Measurements from ENCODE around the gene RAB3IP.
"Not testable (repeated sequence)": the region's sequence is repeated elsewhere in the genome, so short reads cannot be mapped to it uniquely, and the experiment has no call there.

RAB3IP gene

GRCh38 chr12:69756088-69756755 is 17.6 kb downstream of the RAB3IP start:
- DNase-seq (ENCODE audit: low read depth in 2 of 2) = no peak

- no peak for DNase-seq (ENCODE audit: low read depth in 2 of 2)
These were observed 19.4 kb downstream of the RAB3IP start for GRCh38 chr12:69758105-69758504.

- not testable (repeated sequence) for DNase-seq (ENCODE audit: low read depth in 2 of 2)
These were observed 20.9 kb downstream of the RAB3IP start for GRCh38 chr12:69759581-69759980.

GRCh38 chr12:69765515-69765914 is 26.9 kb downstream of the RAB3IP start:
- DNase-seq (ENCODE audit: low read depth in 2 of 2) = no peak

- DNase-seq (ENCODE audit: low read depth in 2 of 2) = no peak
These were observed 27.6 kb downstream of the RAB3IP start for GRCh38 chr12:69766260-69766659.

- peak; percentile 4 to 14 for DNase-seq (ENCODE audit: low read depth in 2 of 2)
These were observed 41.3 kb downstream of the RAB3IP start for GRCh38 chr12:69779928-69780327.

- no peak for DNase-seq (ENCODE audit: low read depth in 2 of 2)
These were observed 44.7 kb downstream of the RAB3IP start for GRCh38 chr12:69783365-69783764.

GRCh38 chr12:69789351-69789750 is 50.7 kb downstream of the RAB3IP start:
- DNase-seq (ENCODE audit: low read depth in 2 of 2) = no peak

- no peak for DNase-seq (ENCODE audit: low read depth in 2 of 2)
These were observed 53.9 kb downstream of the RAB3IP start for GRCh38 chr12:69792533-69792932.

- not testable (repeated sequence) for DNase-seq (ENCODE audit: low read depth in 2 of 2)
These were observed 68.6 kb downstream of the RAB3IP start for GRCh38 chr12:69807101-69807897.

- DNase-seq (ENCODE audit: low read depth in 2 of 2) = no peak
These were observed 72.3 kb downstream of the RAB3IP start for GRCh38 chr12:69810870-69811498.

- no peak for DNase-seq (ENCODE audit: low read depth in 2 of 2)
These were observed 77.4 kb downstream of the RAB3IP start for GRCh38 chr12:69816082-69816481.

- DNase-seq (ENCODE audit: low read depth in 2 of 2) = no peak
These were observed 82.4 kb downstream of the RAB3IP start for GRCh38 chr12:69821032-69821455.

GRCh38 chr12:69821456-69822159 is 82.9 kb downstream of the RAB3IP start:
- peak; percentile 75 to 77 for DNase-seq (ENCODE audit: low read depth in 2 of 2)

GRCh38 chr12:69822201-69822860 is 83.7 kb downstream of the RAB3IP start:
- DNase-seq (ENCODE audit: low read depth in 2 of 2) = no peak

- no peak for DNase-seq (ENCODE audit: low read depth in 2 of 2)
These were observed 85.4 kb downstream of the RAB3IP start for GRCh38 chr12:69824028-69824427.

- DNase-seq (ENCODE audit: low read depth in 2 of 2) = no peak
These were observed 86.4 kb downstream of the RAB3IP start, which contains the start of gene MYRFL for GRCh38 chr12:69824966-69825560. Gene MYRFL, plus strand, starts transcription at chr12:69825227. Its CDS starts 291 bp downstream, at chr12:69825518.

GRCh38 chr12:69828897-69829296 is 90.2 kb downstream of the RAB3IP start:
- no peak for DNase-seq (ENCODE audit: low read depth in 2 of 2)

GRCh38 chr12:69833696-69834095 is 95.0 kb downstream of the RAB3IP start:
- no peak for DNase-seq (ENCODE audit: low read depth in 2 of 2)

GRCh38 chr12:69834147-69834546 is 95.5 kb downstream of the RAB3IP start:
- no peak for DNase-seq (ENCODE audit: low read depth in 2 of 2)

GRCh38 chr12:69834576-69834975 is 95.9 kb downstream of the RAB3IP start:
- no peak for DNase-seq (ENCODE audit: low read depth in 2 of 2)
